ENCODE measurements around the gene PARD3. TPM values are rescaled to one million over a fixed set of nuclear protein-coding genes. Genes with fewer than 3 reads are reported as not detected.

Gene PARD3
- total and polyA plus RNA-seq, 2 experiments from 2014 or later = 47.2 to 59.7 TPM

GRCh38 chr10:34406463-34407323 is 408.4 kb downstream of the PARD3 start:
- Histone ChIP-seq H3K9me2 (replicated peaks; ENCODE audit: insufficient read depth) (no peaks in the 10 kb centered on the region), H3K27ac (no peak overlapping the region), H3K36me3 (replicated peaks; ENCODE audit: insufficient read depth, low read depth) (no peaks in the 10 kb centered on the region), H3K27me3 (no peaks in the 10 kb centered on the region), H2AFZ (no peak overlapping the region), H3K4me1 (ENCODE audit: insufficient read depth) (no peaks in the 10 kb centered on the region), H4K20me1 (ENCODE audit: insufficient read depth, poor library complexity, severe bottlenecking) (no peaks in the 10 kb centered on the region), H3K4me2 (no peak overlapping the region), H3K79me2 (no peaks in the 10 kb centered on the region), H3K4me3 (no peak overlapping the region), H3K9me3 (ENCODE audit: low read depth) (no peaks in the 10 kb centered on the region)
- DNase-seq (ENCODE audit: low spot score) = no peak
- 87% methylated on average over 4 of the region's 4 CpGs for WGBS (ENCODE audit: low lambda C conversion rate, missing lambda C conversion rate)
- TF ChIP-seq EZH2phosphoT487 (IDR thresholded peaks at IDR 0.05; ENCODE audit: low read depth, severe bottlenecking, unreplicated experiment) = no peak
- TF ChIP-seq CTCF (IDR thresholded peaks at IDR 0.05; ENCODE audit: poor library complexity) = no peak
- no peak for TF ChIP-seq EZH2 (IDR thresholded peaks at IDR 0.05; ENCODE audit: borderline replicate concordance)

GRCh38 chr10:34405611-34406462 is 409.3 kb downstream of the PARD3 start:
- DNase-seq (ENCODE audit: low spot score) = no peak
- Histone ChIP-seq H2AFZ (no peak overlapping the region), H3K4me1 (ENCODE audit: insufficient read depth) (no peaks in the 10 kb centered on the region), H4K20me1 (ENCODE audit: insufficient read depth, poor library complexity, severe bottlenecking) (no peaks in the 10 kb centered on the region), H3K27ac (no peak overlapping the region), H3K79me2 (no peaks in the 10 kb centered on the region), H3K9me3 (ENCODE audit: low read depth) (no peaks in the 10 kb centered on the region), H3K36me3 (replicated peaks; ENCODE audit: insufficient read depth, low read depth) (no peaks in the 10 kb centered on the region), H3K9me2 (replicated peaks; ENCODE audit: insufficient read depth) (no peaks in the 10 kb centered on the region), H3K27me3 (no peaks in the 10 kb centered on the region), H3K4me3 (no peak overlapping the region), H3K4me2 (no peak overlapping the region)
- 86% methylated on average over 3 of the region's 3 CpGs for WGBS (ENCODE audit: low lambda C conversion rate, missing lambda C conversion rate)
- no peak for TF ChIP-seq EZH2 (IDR thresholded peaks at IDR 0.05; ENCODE audit: borderline replicate concordance)
- TF ChIP-seq CTCF (IDR thresholded peaks at IDR 0.05; ENCODE audit: poor library complexity) = no peak
- TF ChIP-seq EZH2phosphoT487 (IDR thresholded peaks at IDR 0.05; ENCODE audit: low read depth, severe bottlenecking, unreplicated experiment) = no peak

GRCh38 chr10:34403512-34403911 is 411.6 kb downstream of the PARD3 start:
- H3K27ac ChIP-seq = no peak overlapping the region
- H3K4me1 ChIP-seq (ENCODE audit: insufficient read depth) = no peaks in the 10 kb centered on the region
- TF ChIP-seq CTCF (IDR thresholded peaks at IDR 0.05; ENCODE audit: poor library complexity) (no peak), EZH2phosphoT487 (IDR thresholded peaks at IDR 0.05; ENCODE audit: low read depth, severe bottlenecking, unreplicated experiment) (no peak), EZH2 (IDR thresholded peaks at IDR 0.05; ENCODE audit: borderline replicate concordance) (no peak)
- H3K9me3 ChIP-seq (ENCODE audit: low read depth) = no peaks in the 10 kb centered on the region
- DNase-seq (ENCODE audit: low spot score) = no peak
- H3K36me3 ChIP-seq (replicated peaks; ENCODE audit: insufficient read depth, low read depth) = no peaks in the 10 kb centered on the region
- WGBS (ENCODE audit: low lambda C conversion rate, missing lambda C conversion rate) = 57% methylated on average over 4 of the region's 4 CpGs
- H4K20me1 ChIP-seq (ENCODE audit: insufficient read depth, poor library complexity, severe bottlenecking) = no peaks in the 10 kb centered on the region
- H3K4me3 ChIP-seq = no peak overlapping the region
- H2AFZ ChIP-seq = no peak overlapping the region
- no peaks in the 10 kb centered on the region for H3K79me2 ChIP-seq
- no peaks in the 10 kb centered on the region for H3K27me3 ChIP-seq
- H3K9me2 ChIP-seq (replicated peaks; ENCODE audit: insufficient read depth) = no peaks in the 10 kb centered on the region
- no peak overlapping the region for H3K4me2 ChIP-seq
